ENCODE results near the gene CCDC142. TPM values are rescaled to one million over a fixed set of nuclear protein-coding genes. Genes with fewer than 3 reads are reported as not detected.

CCDC142 gene
- total and polyA plus RNA-seq, 10 of the 15 experiments (the other 5 are each of a cell fraction or from before 2014, with no cell fraction given), result 0.93 to 16.9 (median 9.0) TPM

DNA sequence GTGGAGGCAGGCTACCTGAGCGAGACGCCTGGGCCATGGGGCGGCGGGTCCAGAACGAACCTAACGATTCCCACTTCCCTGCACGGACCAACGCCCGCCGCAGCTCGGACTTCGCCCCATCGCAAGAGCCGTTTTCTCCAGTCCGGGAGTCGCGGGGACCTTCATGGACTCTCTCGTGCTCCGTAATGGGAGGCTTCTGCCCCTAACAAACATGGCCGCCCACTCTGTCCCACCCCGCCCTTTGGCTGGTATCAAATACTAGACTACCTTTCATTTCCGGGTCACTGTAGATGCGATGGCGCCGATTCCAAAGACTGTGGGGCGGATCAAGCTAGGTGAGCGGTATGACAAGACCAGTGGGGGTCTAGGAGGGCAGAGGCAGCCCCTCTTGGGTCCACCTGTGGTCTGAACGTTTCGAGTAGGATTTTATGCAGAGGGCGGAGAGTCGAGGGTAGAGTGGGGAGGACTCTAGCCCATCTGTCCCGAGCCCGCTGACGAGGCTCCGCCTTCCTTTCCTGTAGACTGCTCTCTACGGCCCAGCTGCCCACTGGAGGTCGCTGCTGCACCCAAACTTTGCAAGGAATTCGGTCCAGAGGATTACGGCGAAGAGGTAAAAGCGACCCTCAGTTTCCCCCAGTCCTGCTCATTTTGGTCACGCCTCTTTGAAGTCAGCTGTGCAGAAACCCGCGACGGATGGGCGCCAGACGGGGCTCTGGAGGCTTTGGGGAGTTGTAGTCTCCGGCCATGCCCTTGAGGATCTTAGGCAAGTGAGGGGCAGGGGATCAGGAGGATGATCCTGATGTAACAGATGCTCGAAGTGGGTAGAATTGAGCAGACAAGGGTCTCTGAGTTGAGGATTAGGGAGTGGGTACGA lies at the start of gene CCDC142, which contains the start of gene TTC31 (continued):
- TF ChIP-seq, protein P1, sequence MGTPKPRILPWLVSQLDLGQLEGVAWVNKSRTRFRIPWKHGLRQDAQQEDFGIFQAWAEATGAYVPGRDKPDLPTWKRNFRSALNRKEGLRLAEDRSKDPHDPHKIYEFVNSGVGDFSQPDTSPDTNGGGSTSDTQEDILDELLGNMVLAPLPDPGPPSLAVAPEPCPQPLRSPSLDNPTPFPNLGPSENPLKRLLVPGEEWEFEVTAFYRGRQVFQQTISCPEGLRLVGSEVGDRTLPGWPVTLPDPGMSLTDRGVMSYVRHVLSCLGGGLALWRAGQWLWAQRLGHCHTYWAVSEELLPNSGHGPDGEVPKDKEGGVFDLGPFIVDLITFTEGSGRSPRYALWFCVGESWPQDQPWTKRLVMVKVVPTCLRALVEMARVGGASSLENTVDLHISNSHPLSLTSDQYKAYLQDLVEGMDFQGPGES (IDR thresholded peaks at IDR 0.05), result no peak
- 0 out of 4 replicates have a peak, but pooled peaks of 1 of the 2 experiments have one; percentile 18 for TF ChIP-seq ETV6 (conservative IDR thresholded peaks at IDR 0.05 in 1 of 2, IDR thresholded peaks at IDR 0.05 in 1 of 2; ENCODE audit: borderline replicate concordance in 1 of 2, low read depth in 1 of 2)
- TF ChIP-seq, protein P2, sequence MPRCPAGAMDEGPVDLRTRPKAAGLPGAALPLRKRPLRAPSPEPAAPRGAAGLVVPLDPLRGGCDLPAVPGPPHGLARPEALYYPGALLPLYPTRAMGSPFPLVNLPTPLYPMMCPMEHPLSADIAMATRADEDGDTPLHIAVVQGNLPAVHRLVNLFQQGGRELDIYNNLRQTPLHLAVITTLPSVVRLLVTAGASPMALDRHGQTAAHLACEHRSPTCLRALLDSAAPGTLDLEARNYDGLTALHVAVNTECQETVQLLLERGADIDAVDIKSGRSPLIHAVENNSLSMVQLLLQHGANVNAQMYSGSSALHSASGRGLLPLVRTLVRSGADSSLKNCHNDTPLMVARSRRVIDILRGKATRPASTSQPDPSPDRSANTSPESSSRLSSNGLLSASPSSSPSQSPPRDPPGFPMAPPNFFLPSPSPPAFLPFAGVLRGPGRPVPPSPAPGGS (IDR thresholded peaks at IDR 0.05; ENCODE audit: borderline replicate concordance, insufficient read depth, low read depth, low read length, poor library complexity, severe bottlenecking), result no peak
- TF ChIP-seq MEF2A (IDR thresholded peaks at IDR 0.05; ENCODE audit: insufficient read depth, low read depth, low read length), result 0 out of 2 replicates have a peak, but pooled peaks have one; percentile 41
- TF ChIP-seq CHD1 (IDR thresholded peaks at IDR 0.05; ENCODE audit: low read depth, low read length), result no peak
- TF ChIP-seq SIN3A (IDR thresholded peaks at IDR 0.05; ENCODE audit: low read depth, low read length), result peak; percentile 85; the same call in 1 of the 2 replicates
- TF ChIP-seq ZZZ3 (IDR thresholded peaks at IDR 0.05; ENCODE audit: control insufficient read depth, insufficient read length, low read depth), result no peak
- TF ChIP-seq SMC3 (IDR thresholded peaks at IDR 0.05; ENCODE audit: borderline replicate concordance, low read length), result peak; percentile 89
- peak; percentile 87; the same call in 1 of the 2 replicates for TF ChIP-seq TAF1 (IDR thresholded peaks at IDR 0.05; ENCODE audit: borderline replicate concordance, low read depth, low read length)
- peak; percentile 53 for TF ChIP-seq KLF5 (IDR thresholded peaks at IDR 0.05; ENCODE audit: partially characterized antibody)
- peak; percentile 78; the same call in 1 of the 2 replicates for TF ChIP-seq TARDBP (IDR thresholded peaks at IDR 0.05; ENCODE audit: borderline replicate concordance)
- peak; percentile 79 for TF ChIP-seq SREBF1 (IDR thresholded peaks at IDR 0.05; ENCODE audit: low read length)
- peak; percentile 4 for TF ChIP-seq MEF2B (IDR thresholded peaks at IDR 0.05; ENCODE audit: partially characterized antibody, poor library complexity, severe bottlenecking)
- peak; percentile 99 for TF ChIP-seq YY1 (IDR thresholded peaks at IDR 0.05; ENCODE audit: low read depth, low read length)
- TF ChIP-seq, protein P3, sequence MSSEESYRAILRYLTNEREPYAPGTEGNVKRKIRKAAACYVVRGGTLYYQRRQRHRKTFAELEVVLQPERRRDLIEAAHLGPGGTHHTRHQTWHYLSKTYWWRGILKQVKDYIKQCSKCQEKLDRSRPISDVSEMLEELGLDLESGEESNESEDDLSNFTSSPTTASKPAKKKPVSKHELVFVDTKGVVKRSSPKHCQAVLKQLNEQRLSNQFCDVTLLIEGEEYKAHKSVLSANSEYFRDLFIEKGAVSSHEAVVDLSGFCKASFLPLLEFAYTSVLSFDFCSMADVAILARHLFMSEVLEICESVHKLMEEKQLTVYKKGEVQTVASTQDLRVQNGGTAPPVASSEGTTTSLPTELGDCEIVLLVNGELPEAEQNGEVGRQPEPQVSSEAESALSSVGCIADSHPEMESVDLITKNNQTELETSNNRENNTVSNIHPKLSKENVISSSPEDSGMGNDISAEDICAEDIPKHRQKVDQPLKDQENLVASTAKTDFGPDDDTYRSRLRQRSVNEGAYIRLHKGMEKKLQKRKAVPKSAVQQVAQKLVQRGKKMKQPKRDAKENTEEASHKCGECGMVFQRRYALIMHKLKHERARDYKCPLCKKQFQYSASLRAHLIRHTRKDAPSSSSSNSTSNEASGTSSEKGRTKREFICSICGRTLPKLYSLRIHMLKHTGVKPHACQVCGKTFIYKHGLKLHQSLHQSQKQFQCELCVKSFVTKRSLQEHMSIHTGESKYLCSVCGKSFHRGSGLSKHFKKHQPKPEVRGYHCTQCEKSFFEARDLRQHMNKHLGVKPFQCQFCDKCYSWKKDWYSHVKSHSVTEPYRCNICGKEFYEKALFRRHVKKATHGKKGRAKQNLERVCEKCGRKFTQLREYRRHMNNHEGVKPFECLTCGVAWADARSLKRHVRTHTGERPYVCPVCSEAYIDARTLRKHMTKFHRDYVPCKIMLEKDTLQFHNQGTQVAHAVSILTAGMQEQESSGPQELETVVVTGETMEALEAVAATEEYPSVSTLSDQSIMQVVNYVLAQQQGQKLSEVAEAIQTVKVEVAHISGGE (CRISPR knock-in tag; IDR thresholded peaks at IDR 0.05), result no peak
- peak; percentile 63; the same call in 1 of the 2 replicates for TF ChIP-seq ATF7 (IDR thresholded peaks at IDR 0.05; ENCODE audit: low read depth)
- TF ChIP-seq ZSCAN29 (IDR thresholded peaks at IDR 0.05), result no peak
- TF ChIP-seq TCF7 (IDR thresholded peaks at IDR 0.05; ENCODE audit: borderline replicate concordance), result peak; percentile 45; the same call in 1 of the 2 replicates
- no peak; the same call in 1 of the 2 replicates for TF ChIP-seq LARP7 (IDR thresholded peaks at IDR 0.05)
- TF ChIP-seq MTA3 (IDR thresholded peaks at IDR 0.05; ENCODE audit: borderline replicate concordance, low read length), result no peak
- TF ChIP-seq PAX8 (IDR thresholded peaks at IDR 0.05), result no peak
- TF ChIP-seq RAD21 (IDR thresholded peaks at IDR 0.05; ENCODE audit: insufficient read depth, low read depth, low read length), result peak; percentile 78

All from GM12878 (cell line).